ENCODE measurements around the gene PBRM1.

DNA sequence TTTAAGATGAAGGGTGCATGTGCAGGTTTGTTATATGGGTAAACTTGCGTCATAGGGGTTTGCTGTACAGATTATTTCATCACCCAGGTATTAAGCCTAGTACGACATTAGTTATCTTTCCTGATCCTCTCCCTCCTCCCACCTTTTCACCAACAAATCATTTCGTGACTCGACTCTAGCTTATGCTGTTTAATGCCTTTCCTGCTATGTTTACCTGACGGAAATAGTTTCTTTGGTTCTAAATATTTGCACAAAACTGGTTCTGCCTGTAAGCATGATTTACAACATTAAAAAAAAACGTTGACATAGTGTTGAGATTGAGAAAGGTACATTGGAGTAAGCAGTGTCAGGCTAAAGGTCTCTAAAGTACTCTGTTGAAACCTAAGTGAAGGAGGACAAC is 2.6 kb upstream of the PBRM1 start:
- TF ChIP-seq, protein P1, sequence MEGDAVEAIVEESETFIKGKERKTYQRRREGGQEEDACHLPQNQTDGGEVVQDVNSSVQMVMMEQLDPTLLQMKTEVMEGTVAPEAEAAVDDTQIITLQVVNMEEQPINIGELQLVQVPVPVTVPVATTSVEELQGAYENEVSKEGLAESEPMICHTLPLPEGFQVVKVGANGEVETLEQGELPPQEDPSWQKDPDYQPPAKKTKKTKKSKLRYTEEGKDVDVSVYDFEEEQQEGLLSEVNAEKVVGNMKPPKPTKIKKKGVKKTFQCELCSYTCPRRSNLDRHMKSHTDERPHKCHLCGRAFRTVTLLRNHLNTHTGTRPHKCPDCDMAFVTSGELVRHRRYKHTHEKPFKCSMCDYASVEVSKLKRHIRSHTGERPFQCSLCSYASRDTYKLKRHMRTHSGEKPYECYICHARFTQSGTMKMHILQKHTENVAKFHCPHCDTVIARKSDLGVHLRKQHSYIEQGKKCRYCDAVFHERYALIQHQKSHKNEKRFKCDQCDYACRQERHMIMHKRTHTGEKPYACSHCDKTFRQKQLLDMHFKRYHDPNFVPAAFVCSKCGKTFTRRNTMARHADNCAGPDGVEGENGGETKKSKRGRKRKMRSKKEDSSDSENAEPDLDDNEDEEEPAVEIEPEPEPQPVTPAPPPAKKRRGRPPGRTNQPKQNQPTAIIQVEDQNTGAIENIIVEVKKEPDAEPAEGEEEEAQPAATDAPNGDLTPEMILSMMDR (IDR thresholded peaks at IDR 0.05; ENCODE audit: low read depth, low read length, missing input control) = no peak
- no peak for TF ChIP-seq HNF4G (IDR thresholded peaks at IDR 0.05)

Data from liver (tissue), 3 donors.